GM10847 (cell line): ENCODE results near the gene PLK5.

Experiments
- POLR2A ChIP-seq: IDR thresholded peaks from 2 replicates; pipeline ENCODE4 v1.6.1; 2011; ENCODE audit not compliant: insufficient read length; ENCODE audit errors: extremely low read depth

Gene PLK5

GRCh38 chr19:1526979-1527649, 3.2 kb downstream of the PLK5 start:
- no peak for TF ChIP-seq POLR2A

- TF ChIP-seq POLR2A = no peak
Measured at GRCh38 chr19:1527650-1528309, 3.9 kb downstream of the PLK5 start.

DNA sequence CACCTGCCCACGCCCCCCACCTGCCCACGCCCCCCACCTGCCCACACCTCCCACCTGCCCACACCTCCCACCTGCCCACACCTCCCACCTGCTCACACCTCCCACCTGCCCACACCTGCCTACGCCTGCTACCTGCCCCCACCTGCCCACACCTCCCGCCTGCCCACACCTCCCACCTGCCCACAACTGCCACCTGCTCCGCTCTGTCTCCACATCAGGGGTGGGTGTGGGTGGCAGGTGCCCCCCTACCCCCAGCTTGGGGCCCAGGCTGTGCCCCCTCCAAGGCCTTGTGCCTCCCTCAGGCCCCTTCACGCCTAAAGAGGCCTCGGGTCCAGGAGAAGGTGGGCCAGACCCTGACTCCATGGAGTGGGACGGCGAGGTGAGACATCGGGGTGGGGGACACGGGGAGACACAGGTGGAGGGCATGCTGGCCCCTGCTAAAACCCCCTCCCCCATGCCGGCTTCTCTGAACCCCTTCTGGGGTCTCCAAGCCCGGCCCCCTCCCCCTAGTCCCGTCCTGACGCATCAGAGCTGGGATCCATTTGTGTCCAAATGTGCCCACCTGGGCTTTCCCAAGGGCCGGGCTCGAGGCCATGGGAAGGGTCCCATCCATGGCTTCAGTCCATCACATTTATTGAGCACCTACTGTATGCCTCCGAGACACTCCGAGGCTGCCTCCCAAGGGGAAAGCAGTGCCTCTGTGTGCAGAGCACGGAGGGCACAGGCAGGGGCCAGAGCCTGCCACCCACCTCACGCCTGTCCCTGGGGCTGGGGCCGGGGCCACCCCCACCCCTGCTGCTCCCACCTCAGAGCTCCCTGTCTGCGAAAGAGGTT, 4.9 kb downstream of the PLK5 start:
- no peak for TF ChIP-seq POLR2A

DNA sequence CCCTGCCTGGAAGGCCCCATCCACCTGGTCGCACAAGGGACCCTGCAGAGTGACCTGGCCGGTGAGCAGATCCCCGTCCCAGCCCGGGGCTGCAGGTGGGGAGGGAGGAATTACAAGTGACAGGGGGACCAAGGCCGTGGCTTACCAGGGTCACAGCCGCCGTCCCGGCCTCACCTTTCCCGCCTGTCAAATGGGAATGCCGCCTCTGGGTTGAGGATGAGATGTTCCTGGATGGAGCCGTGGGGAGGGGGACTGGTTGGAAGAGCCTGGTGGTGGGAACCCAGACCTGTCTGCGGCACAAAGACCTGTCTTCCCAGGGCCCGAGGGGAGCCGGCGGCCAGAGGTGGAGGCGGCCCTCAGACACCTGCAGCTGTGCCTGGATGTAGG, 5.5 kb downstream of the PLK5 start:
- TF ChIP-seq POLR2A = no peak

DNA sequence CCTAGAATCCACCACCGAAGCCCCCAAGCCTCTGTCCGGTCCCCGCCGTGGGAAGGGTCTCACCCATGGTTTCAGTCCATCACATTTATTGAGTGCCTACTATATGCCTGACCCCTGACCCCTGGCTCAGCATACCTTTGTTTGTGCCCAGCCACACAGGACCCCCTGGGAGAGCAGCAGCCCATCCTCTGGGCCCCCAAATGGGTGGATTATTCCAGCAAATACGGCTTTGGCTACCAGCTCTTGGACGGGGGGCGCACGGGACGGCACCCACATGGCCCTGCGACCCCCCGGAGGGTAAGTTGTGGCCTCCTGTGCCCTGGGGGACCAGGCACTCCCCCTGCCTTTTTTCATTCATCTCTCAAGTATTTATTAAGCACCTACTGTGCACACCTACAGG, 7.7 kb downstream of the PLK5 start:
- no peak for TF ChIP-seq POLR2A

DNA sequence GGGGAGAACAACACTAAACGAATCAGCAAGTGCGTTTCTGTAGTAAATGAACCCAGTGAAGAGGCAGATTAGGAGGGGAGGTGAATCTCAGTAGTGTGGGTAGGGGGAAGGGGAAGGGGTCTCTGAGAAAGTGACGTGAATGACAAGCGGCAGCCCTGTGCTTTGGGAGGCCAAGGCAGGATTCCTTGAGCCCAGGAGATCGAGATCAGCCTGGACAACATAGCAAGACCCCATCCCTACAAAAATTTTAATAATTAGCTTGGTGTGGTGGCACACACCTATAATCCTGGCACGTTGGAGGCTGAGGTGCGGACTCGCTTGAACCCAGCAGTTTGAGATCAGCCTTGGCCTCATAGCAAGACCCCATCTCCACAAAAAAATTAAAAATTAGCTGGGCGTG, 8.1 kb downstream of the PLK5 start:
- TF ChIP-seq POLR2A = no peak

- TF ChIP-seq POLR2A = no peak
Measured at GRCh38 chr19:1533510-1534150, 9.8 kb downstream of the PLK5 start.

DNA sequence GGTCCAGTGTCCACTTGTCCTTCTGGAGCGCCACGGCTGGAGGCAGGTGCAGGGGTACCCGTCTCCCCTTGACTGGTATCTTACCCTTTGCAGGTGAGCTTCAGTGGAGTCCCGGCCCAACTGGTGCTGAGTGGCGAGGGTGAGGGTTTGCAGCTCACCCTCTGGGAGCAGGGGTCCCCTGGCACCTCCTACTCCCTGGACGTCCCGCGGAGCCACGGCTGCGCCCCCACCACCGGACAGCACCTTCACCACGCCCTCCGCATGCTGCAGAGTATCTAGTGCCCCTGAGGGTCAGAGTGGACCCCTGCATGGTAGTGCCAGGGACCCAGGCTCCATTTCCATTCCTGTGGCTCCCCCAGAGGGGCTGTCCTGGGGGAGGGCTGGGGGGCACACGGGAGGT, 11.1 kb downstream of the PLK5 start:
- TF ChIP-seq POLR2A = no peak

DNA sequence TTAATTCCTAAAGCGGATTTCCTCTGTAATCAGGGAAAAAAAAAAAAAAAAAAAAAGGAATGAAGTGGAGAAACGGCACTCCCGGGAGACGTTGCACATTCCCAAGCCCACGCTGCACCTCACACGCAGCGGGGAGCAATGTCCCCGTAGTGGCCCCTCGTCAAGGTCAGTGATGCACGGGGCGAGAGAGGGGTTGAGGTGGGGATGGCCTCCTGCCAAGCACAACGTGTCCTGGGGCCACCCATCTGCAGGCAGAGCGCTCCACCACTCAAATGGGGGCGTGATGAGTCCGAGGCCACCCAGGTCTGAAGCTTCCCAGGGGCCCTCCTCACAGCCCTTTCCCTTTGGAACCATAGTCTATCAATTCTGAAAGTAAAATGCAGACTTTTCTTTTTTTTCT, 15.1 kb downstream of the PLK5 start:
- TF ChIP-seq POLR2A = no peak

- no peak for TF ChIP-seq POLR2A
Measured at GRCh38 chr19:1540365-1540925, 16.6 kb downstream of the PLK5 start.

DNA sequence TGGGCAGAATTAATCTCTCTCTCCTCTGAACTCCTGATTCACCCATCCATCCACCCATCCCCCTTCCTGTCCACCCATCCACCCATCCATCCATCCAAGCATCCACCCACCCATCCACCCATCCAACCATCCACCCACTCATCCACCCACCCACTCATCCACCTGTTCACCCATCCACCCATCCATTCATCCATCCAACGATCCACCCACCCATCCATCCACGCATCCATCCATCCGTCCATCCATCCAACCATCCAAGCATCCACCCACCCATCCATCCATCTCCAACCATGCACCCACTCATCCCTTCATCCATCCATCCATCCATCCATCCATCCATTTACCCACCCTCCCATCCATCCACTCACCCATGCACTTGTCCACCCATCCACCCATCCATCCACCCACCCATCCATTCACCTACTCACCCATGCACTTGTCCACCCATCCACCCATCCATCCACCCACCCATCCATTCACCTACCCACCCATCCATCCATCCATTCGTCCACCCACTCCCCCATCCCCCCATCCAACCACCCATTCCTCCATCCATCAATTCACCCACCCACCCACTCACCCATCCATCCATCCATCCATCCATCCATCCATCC, 25.6 kb downstream of the PLK5 start:
- TF ChIP-seq POLR2A = no peak

DNA sequence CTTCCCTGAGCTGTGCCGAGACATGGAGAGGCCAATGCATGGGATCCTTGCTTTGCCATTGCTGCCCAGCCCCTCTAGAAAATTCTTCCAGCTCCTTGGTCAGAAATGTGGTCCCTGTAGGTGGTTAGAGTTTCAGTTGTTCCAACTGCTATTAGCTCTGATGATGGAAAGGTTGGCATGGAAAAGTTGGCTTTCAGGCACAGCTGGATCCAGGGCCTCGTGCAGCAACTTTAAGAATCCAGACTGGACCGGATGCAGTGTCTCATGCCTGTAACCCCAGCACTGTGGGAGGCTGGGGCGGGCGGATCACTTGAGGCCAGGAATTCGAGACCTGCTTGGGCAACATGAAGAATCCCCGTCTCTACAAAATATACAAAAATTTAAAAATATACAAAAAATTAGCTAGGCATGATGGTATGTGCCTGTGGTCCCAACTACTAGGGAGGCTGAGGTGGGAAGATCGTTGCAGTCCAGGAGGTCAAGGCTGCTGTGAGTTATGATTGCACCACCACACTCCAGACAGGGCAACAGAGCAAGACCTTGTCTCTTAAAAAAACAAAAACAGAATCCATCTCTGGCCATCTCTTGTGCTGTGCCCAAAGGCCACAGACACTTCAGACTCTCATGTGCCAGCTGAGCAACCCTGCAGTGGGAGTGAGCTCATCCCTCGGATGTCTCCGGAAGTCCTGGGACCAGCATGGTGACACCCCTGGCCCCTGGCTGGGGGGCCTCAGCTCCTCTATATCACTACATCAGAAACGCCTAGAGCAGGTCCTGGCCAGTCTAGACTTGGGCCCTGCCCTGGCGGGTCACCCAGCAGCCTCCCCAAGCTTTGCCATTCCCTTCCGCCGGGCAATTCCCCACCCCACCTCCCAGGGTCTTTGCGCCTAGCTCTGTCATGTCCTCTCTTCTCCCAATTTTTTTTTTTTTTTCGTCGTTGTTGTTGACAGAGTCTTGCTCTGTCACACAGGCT, 27.5 kb downstream of the PLK5 start:
- no peak for TF ChIP-seq POLR2A

DNA sequence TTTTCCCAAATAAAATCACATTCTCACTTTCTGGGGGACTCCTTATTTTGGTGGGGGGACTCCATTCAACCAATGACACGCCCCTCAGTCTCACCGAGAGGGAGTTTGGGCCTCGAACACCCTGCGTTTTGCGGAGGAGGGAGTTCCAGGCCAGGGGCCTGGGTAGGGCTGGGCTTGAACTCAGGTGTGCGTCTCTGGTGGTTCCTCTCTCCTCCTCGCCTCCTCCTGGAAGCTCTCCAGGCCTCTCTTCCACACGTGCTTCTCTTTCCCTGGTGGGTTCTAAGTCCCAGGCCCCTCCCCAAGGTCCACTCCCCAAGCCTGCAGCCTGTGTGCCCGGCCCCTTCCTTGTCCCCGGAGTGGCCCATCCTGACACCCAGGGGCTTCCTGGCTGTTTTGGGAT, 29.5 kb downstream of the PLK5 start:
- TF ChIP-seq POLR2A = no peak

- no peak for TF ChIP-seq POLR2A
Measured at GRCh38 chr19:1554968-1555367, 31.1 kb downstream of the PLK5 start.
